Measurements from ENCODE around the gene ABT1. TPM values are rescaled to one million over a fixed set of nuclear protein-coding genes. Genes with fewer than 3 reads are reported as not detected.

The ABT1 gene
- total RNA-seq, 2 experiments from 2014 or later = 39.8 to 40.4 TPM

GRCh38 chr6:26561533-26562466, 35.0 kb upstream of the ABT1 start:
- Mint-ChIP-seq H3K27me3 (no peaks in the 10 kb centered on the region), H3K36me3 (ENCODE audit: low read depth) (no peaks in the 10 kb centered on the region), H3K27ac (no peak overlapping the region), H3K4me1 (ENCODE audit: low read depth) (peaks cover 3% of the 10 kb centered on the region), H3K4me3 (no peak overlapping the region), H3K9me3 (no peaks in the 10 kb centered on the region)
- CTCF ChIA-PET = no interaction called here
- no peaks in the 10 kb centered on the region for H3K36me3 ChIP-seq (ENCODE audit: insufficient read depth, low read length)
- ATAC-seq (ENCODE audit: poor library complexity) = no peak
- no peak for TF ChIP-seq CTCF (IDR thresholded peaks at IDR 0.05)
- no peak overlapping the region for H3K4me3 ChIP-seq (ENCODE audit: low read length)
- H3K9me3 ChIP-seq (ENCODE audit: control insufficient read depth in 1 of 2, insufficient read depth in 1 of 2, low read length in 2 of 2) = no peaks in the 10 kb centered on the region
- H3K4me1 ChIP-seq (ENCODE audit: insufficient read depth, low read length) = no peaks in the 10 kb centered on the region
- intact Hi-C loops (cut with DNase I, micrococcal nuclease) = no loop called here
- no peak overlapping the region for H3K27ac ChIP-seq (ENCODE audit: low read depth in 1 of 2, low read length in 2 of 2)
- POLR2A ChIA-PET = interaction anchor here (0.7 to 0.8 kb wide), 2 partner anchors 24 to 29 kb away, joined by 3 to 4 read pairs; partner anchors contain the start of gene HMGN4
- no peaks in the 10 kb centered on the region for H3K27me3 ChIP-seq (ENCODE audit: control insufficient read depth in 1 of 2, insufficient read depth in 2 of 2, low read length in 2 of 2)
- DNase-seq = no peak

GRCh38 chr6:26563488-26563887, 33.3 kb upstream of the ABT1 start:
- Mint-ChIP-seq H3K36me3 (ENCODE audit: low read depth) (peaks cover 7% of the 10 kb centered on the region), H3K4me3 (peak overlapping the region; percentile 20), H3K27ac (no peak overlapping the region), H3K4me1 (ENCODE audit: low read depth) (peaks cover 2% of the 10 kb centered on the region), H3K9me3 (peaks cover under 1% of the 10 kb centered on the region), H3K27me3 (peaks cover 2% of the 10 kb centered on the region)
- no peaks in the 10 kb centered on the region for H3K9me3 ChIP-seq (ENCODE audit: control insufficient read depth in 1 of 2, insufficient read depth in 1 of 2, low read length in 2 of 2)
- intact Hi-C loops (cut with DNase I, micrococcal nuclease) = no loop called here
- no peak overlapping the region for H3K4me3 ChIP-seq (ENCODE audit: low read length)
- no peaks in the 10 kb centered on the region for H3K36me3 ChIP-seq (ENCODE audit: insufficient read depth, low read length)
- H3K4me1 ChIP-seq (ENCODE audit: insufficient read depth, low read length) = peaks cover 3% of the 10 kb centered on the region
- no peak overlapping the region for H3K27ac ChIP-seq (ENCODE audit: low read depth in 1 of 2, low read length in 2 of 2)
- POLR2A ChIA-PET = interaction anchor here (0.9 kb wide), 1 partner anchor 9 kb away, joined by 3 read pairs; no protein-coding TSS in a partner anchor
- ATAC-seq (ENCODE audit: poor library complexity) = no peak
- CTCF ChIA-PET = interaction anchor here (1.8 kb wide), 1 partner anchor 222 kb away, joined by 4 read pairs; no protein-coding TSS in a partner anchor
- no peaks in the 10 kb centered on the region for H3K27me3 ChIP-seq (ENCODE audit: control insufficient read depth in 1 of 2, insufficient read depth in 2 of 2, low read length in 2 of 2)
- TF ChIP-seq CTCF (IDR thresholded peaks at IDR 0.05) = no peak
- no peak for DNase-seq

GRCh38 chr6:26568601-26569432, 27.9 kb upstream of the ABT1 start:
- H3K4me1 ChIP-seq (ENCODE audit: insufficient read depth, low read length) = peaks cover 21% of the 10 kb centered on the region

More at GRCh38 chr6:26568601-26569432, 27.9 kb upstream of the ABT1 start:
- H3K27me3 ChIP-seq (ENCODE audit: control insufficient read depth in 1 of 2, insufficient read depth in 2 of 2, low read length in 2 of 2) = no peaks in the 10 kb centered on the region
- H3K9me3 ChIP-seq (ENCODE audit: control insufficient read depth in 1 of 2, insufficient read depth in 1 of 2, low read length in 2 of 2) = peaks cover 0 to 10% of the 10 kb centered on the region in 2 experiments
- H3K27ac ChIP-seq (ENCODE audit: low read depth in 1 of 2, low read length in 2 of 2) = peak overlapping the region; percentile 37 to 53
- intact Hi-C loops (cut with DNase I, micrococcal nuclease) = loop anchor here (1.0 to 5.0 kb wide), 7 partner anchors 15 to 1968 kb away; partner anchors contain the start of gene HMGN4 (in 1 of the 2)
- peak overlapping the region; percentile 100 for H3K27ac Mint-ChIP-seq
- ATAC-seq (ENCODE audit: poor library complexity) = peak; percentile 74
- H3K4me1 Mint-ChIP-seq (ENCODE audit: low read depth) = peaks cover 29% of the 10 kb centered on the region
- peaks cover 30% of the 10 kb centered on the region for H3K36me3 Mint-ChIP-seq (ENCODE audit: low read depth)
- peak; percentile 96 to 100 (median 98) for DNase-seq
- H3K4me3 Mint-ChIP-seq = peak overlapping the region; percentile 97
- CTCF ChIA-PET = interaction anchor here (0.6 to 2.5 kb wide), 17 partner anchors 8 to 445 kb away, joined by 3 to 18 read pairs (median 3); partner anchors contain the start of gene HMGN4
- H3K36me3 ChIP-seq (ENCODE audit: insufficient read depth, low read length) = no peaks in the 10 kb centered on the region
- H3K9me3 Mint-ChIP-seq = peaks cover 9% of the 10 kb centered on the region
- H3K27me3 Mint-ChIP-seq = peaks cover 16% of the 10 kb centered on the region
- H3K4me3 ChIP-seq (ENCODE audit: low read length) = peak overlapping the region; percentile 55
- TF ChIP-seq CTCF (IDR thresholded peaks at IDR 0.05) = peak; percentile 58
- POLR2A ChIA-PET = interaction anchor here (0.6 to 3.2 kb wide), 34 partner anchors 8 to 1543 kb away, joined by 3 to 65 read pairs (median 5); partner anchors contain the start of gene HMGN4

All from CD4-positive, alpha-beta T cell (primary cell).